ENCODE data around the gene COL19A1. TPM values are rescaled to one million over a fixed set of nuclear protein-coding genes. Genes with fewer than 3 reads are reported as not detected.
A peak's percentile ranks its signal among the peaks of the same experiment; 100 is the strongest.
"Not testable (repeated sequence)": the region's sequence is repeated elsewhere in the genome, so short reads cannot be mapped to it uniquely, and the experiment has no call there.

COL19A1 gene
- total RNA-seq, 1 experiment from 2014 or later, result not detected

- no peaks in the 10 kb centered on the region for H3K27me3 ChIP-seq (ENCODE audit: control insufficient read depth, insufficient read depth, low read length)
- DNase-seq, result no peak
- no peak overlapping the region for H3K4me3 ChIP-seq (ENCODE audit: insufficient read depth, low read depth, low read length)
- H3K36me3 ChIP-seq (replicated peaks; ENCODE audit: control insufficient read depth, insufficient read depth, low read length), result no peaks in the 10 kb centered on the region
Observed at GRCh38 chr6:69907981-69908498, 41.7 kb downstream of the COL19A1 start.

- Histone ChIP-seq H3K4me3 (ENCODE audit: insufficient read depth, low read depth, low read length) (no peak overlapping the region), H3K36me3 (replicated peaks; ENCODE audit: control insufficient read depth, insufficient read depth, low read length) (no peaks in the 10 kb centered on the region), H3K27me3 (ENCODE audit: control insufficient read depth, insufficient read depth, low read length) (no peaks in the 10 kb centered on the region)
- no peak for DNase-seq
Observed at GRCh38 chr6:69913361-69913760, 47.0 kb downstream of the COL19A1 start.

- peak; percentile 14 for DNase-seq
- H3K27me3 ChIP-seq (ENCODE audit: control insufficient read depth, insufficient read depth, low read length), result no peaks in the 10 kb centered on the region
- H3K36me3 ChIP-seq (replicated peaks; ENCODE audit: control insufficient read depth, insufficient read depth, low read length), result no peaks in the 10 kb centered on the region
- H3K4me3 ChIP-seq (ENCODE audit: insufficient read depth, low read depth, low read length), result no peak overlapping the region
Observed at GRCh38 chr6:69914015-69914485, 47.7 kb downstream of the COL19A1 start.

- no peaks in the 10 kb centered on the region for H3K36me3 ChIP-seq (replicated peaks; ENCODE audit: control insufficient read depth, insufficient read depth, low read length)
- DNase-seq, result no peak
- no peak overlapping the region for H3K4me3 ChIP-seq (ENCODE audit: insufficient read depth, low read depth, low read length)
- H3K27me3 ChIP-seq (ENCODE audit: control insufficient read depth, insufficient read depth, low read length), result no peaks in the 10 kb centered on the region
Observed at GRCh38 chr6:69915346-69915745, 49.0 kb downstream of the COL19A1 start.

- Histone ChIP-seq H3K4me3 (ENCODE audit: insufficient read depth, low read depth, low read length) (no peak overlapping the region), H3K27me3 (ENCODE audit: control insufficient read depth, insufficient read depth, low read length) (no peaks in the 10 kb centered on the region), H3K36me3 (replicated peaks; ENCODE audit: control insufficient read depth, insufficient read depth, low read length) (no peaks in the 10 kb centered on the region)
- no peak for DNase-seq
Observed at GRCh38 chr6:69917834-69918233, 51.5 kb downstream of the COL19A1 start.

GRCh38 chr6:69918813-69919475 is 52.6 kb downstream of the COL19A1 start:
- H3K4me3 ChIP-seq (ENCODE audit: insufficient read depth, low read depth, low read length), result no peak overlapping the region
- H3K36me3 ChIP-seq (replicated peaks; ENCODE audit: control insufficient read depth, insufficient read depth, low read length), result no peaks in the 10 kb centered on the region
- no peaks in the 10 kb centered on the region for H3K27me3 ChIP-seq (ENCODE audit: control insufficient read depth, insufficient read depth, low read length)
- no peak for DNase-seq

GRCh38 chr6:69921066-69921465 is 54.7 kb downstream of the COL19A1 start:
- not testable (repeated sequence) for H3K27me3 ChIP-seq (ENCODE audit: control insufficient read depth, insufficient read depth, low read length); H3K36me3 ChIP-seq (replicated peaks; ENCODE audit: control insufficient read depth, insufficient read depth, low read length); DNase-seq; H3K4me3 ChIP-seq (ENCODE audit: insufficient read depth, low read depth, low read length)

- H3K4me3 ChIP-seq (ENCODE audit: insufficient read depth, low read depth, low read length); DNase-seq; H3K27me3 ChIP-seq (ENCODE audit: control insufficient read depth, insufficient read depth, low read length); H3K36me3 ChIP-seq (replicated peaks; ENCODE audit: control insufficient read depth, insufficient read depth, low read length): not testable (repeated sequence)
Observed at GRCh38 chr6:69921611-69922010, 55.3 kb downstream of the COL19A1 start.

GRCh38 chr6:69926745-69927144 is 60.4 kb downstream of the COL19A1 start:
- H3K36me3 ChIP-seq (replicated peaks; ENCODE audit: control insufficient read depth, insufficient read depth, low read length), result no peaks in the 10 kb centered on the region
- no peak overlapping the region for H3K4me3 ChIP-seq (ENCODE audit: insufficient read depth, low read depth, low read length)
- no peak for DNase-seq
- no peaks in the 10 kb centered on the region for H3K27me3 ChIP-seq (ENCODE audit: control insufficient read depth, insufficient read depth, low read length)

GRCh38 chr6:69933239-69933638 is 66.9 kb downstream of the COL19A1 start:
- Histone ChIP-seq H3K27me3 (ENCODE audit: control insufficient read depth, insufficient read depth, low read length) (no peaks in the 10 kb centered on the region), H3K4me3 (ENCODE audit: insufficient read depth, low read depth, low read length) (no peak overlapping the region), H3K36me3 (replicated peaks; ENCODE audit: control insufficient read depth, insufficient read depth, low read length) (no peaks in the 10 kb centered on the region)
- no peak for DNase-seq

GRCh38 chr6:69935079-69935478 is 68.7 kb downstream of the COL19A1 start:
- no peaks in the 10 kb centered on the region for H3K36me3 ChIP-seq (replicated peaks; ENCODE audit: control insufficient read depth, insufficient read depth, low read length)
- no peak overlapping the region for H3K4me3 ChIP-seq (ENCODE audit: insufficient read depth, low read depth, low read length)
- H3K27me3 ChIP-seq (ENCODE audit: control insufficient read depth, insufficient read depth, low read length), result no peaks in the 10 kb centered on the region
- no peak for DNase-seq

- no peaks in the 10 kb centered on the region for H3K27me3 ChIP-seq (ENCODE audit: control insufficient read depth, insufficient read depth, low read length)
- H3K36me3 ChIP-seq (replicated peaks; ENCODE audit: control insufficient read depth, insufficient read depth, low read length), result no peaks in the 10 kb centered on the region
- no peak for DNase-seq
- H3K4me3 ChIP-seq (ENCODE audit: insufficient read depth, low read depth, low read length), result no peak overlapping the region
Observed at GRCh38 chr6:69936674-69937363, 70.5 kb downstream of the COL19A1 start.

- Histone ChIP-seq H3K36me3 (replicated peaks; ENCODE audit: control insufficient read depth, insufficient read depth, low read length) (no peaks in the 10 kb centered on the region), H3K4me3 (ENCODE audit: insufficient read depth, low read depth, low read length) (no peak overlapping the region), H3K27me3 (ENCODE audit: control insufficient read depth, insufficient read depth, low read length) (no peaks in the 10 kb centered on the region)
- DNase-seq, result no peak
Observed at GRCh38 chr6:69937402-69938136, 71.2 kb downstream of the COL19A1 start.

GRCh38 chr6:69942485-69942884 is 76.1 kb downstream of the COL19A1 start:
- no peak for DNase-seq
- no peak overlapping the region for H3K4me3 ChIP-seq (ENCODE audit: insufficient read depth, low read depth, low read length)
- H3K27me3 ChIP-seq (ENCODE audit: control insufficient read depth, insufficient read depth, low read length), result no peaks in the 10 kb centered on the region
- H3K36me3 ChIP-seq (replicated peaks; ENCODE audit: control insufficient read depth, insufficient read depth, low read length), result no peaks in the 10 kb centered on the region

GRCh38 chr6:69945192-69945591 is 78.8 kb downstream of the COL19A1 start:
- Histone ChIP-seq H3K36me3 (replicated peaks; ENCODE audit: control insufficient read depth, insufficient read depth, low read length) (no peaks in the 10 kb centered on the region), H3K4me3 (ENCODE audit: insufficient read depth, low read depth, low read length) (no peak overlapping the region), H3K27me3 (ENCODE audit: control insufficient read depth, insufficient read depth, low read length) (no peaks in the 10 kb centered on the region)
- no peak for DNase-seq
